HG03045 (cell line): Measurements from ENCODE around the gene KLHDC9.
"Not testable (repeated sequence)": the region's sequence is repeated elsewhere in the genome, so short reads cannot be mapped to it uniquely, and the experiment has no call there.

ENCODE experiments used
- ATAC-seq: cut with Tn5 transposase; IDR thresholded peaks from one replicate; pipeline ENCODE4 v1.9.1; 2021; ENCODE audit warnings: mild to moderate bottlenecking, moderate library complexity; ENCODE audit not compliant: unreplicated experiment

The KLHDC9 gene

GRCh38 chr1:161098210-161099068 is at the start of gene KLHDC9:
TSS of gene KLHDC9 (plus strand) at chr1:161098361. CDS start at chr1:161098536, 175 bp downstream.
- ATAC-seq, result peak; percentile 65

GRCh38 chr1:161048949-161049722 is 49.0 kb upstream of the KLHDC9 start:
- no peak for ATAC-seq

- no peak for ATAC-seq
Observed at GRCh38 chr1:161051219-161051618, 46.9 kb upstream of the KLHDC9 start.

GRCh38 chr1:161052899-161053298 is 45.3 kb upstream of the KLHDC9 start:
- no peak for ATAC-seq

GRCh38 chr1:161054232-161054631 is 43.9 kb upstream of the KLHDC9 start:
- no peak for ATAC-seq

GRCh38 chr1:161054805-161055204 is 43.4 kb upstream of the KLHDC9 start:
- ATAC-seq, result no peak

- ATAC-seq, result no peak
Observed at GRCh38 chr1:161059293-161059692, 38.9 kb upstream of the KLHDC9 start.

- no peak for ATAC-seq
Observed at GRCh38 chr1:161061419-161061818, 36.7 kb upstream of the KLHDC9 start.

GRCh38 chr1:161063936-161064335 is 34.2 kb upstream of the KLHDC9 start:
- ATAC-seq, result not testable (repeated sequence)

- not testable (repeated sequence) for ATAC-seq
Observed at GRCh38 chr1:161065681-161066080, 32.5 kb upstream of the KLHDC9 start.

- ATAC-seq, result no peak
Observed at GRCh38 chr1:161066694-161067093, 31.5 kb upstream of the KLHDC9 start.

GRCh38 chr1:161068306-161069234 is 29.6 kb upstream of the KLHDC9 start:
- peak; percentile 52 for ATAC-seq

- peak; percentile 13 for ATAC-seq
Observed at GRCh38 chr1:161069241-161069640, 28.9 kb upstream of the KLHDC9 start.

- peak; percentile 84 for ATAC-seq
Observed at GRCh38 chr1:161069731-161070270, 28.4 kb upstream of the KLHDC9 start, which contains the start of gene ARHGAP30. TSS of gene ARHGAP30 (minus strand) at chr1:161069891. CDS start at chr1:161069624, 267 bp downstream.

- no peak for ATAC-seq
Observed at GRCh38 chr1:161070761-161071160, 27.4 kb upstream of the KLHDC9 start.

- no peak for ATAC-seq
Observed at GRCh38 chr1:161071886-161072371, 26.2 kb upstream of the KLHDC9 start.

GRCh38 chr1:161072751-161073449 is 25.3 kb upstream of the KLHDC9 start:
- no peak for ATAC-seq

- no peak for ATAC-seq
Observed at GRCh38 chr1:161073474-161074121, 24.6 kb upstream of the KLHDC9 start.
